Upper lobe of left lung (tissue), 6 donors: Measurements from ENCODE around the gene PDRG1. TPM values are rescaled to one million over a fixed set of nuclear protein-coding genes. Genes with fewer than 3 reads are reported as not detected.

Experiments used
- ATAC-seq, 2 donors: fragments of 200-7000 bp; cut with Tn5 transposase; one replicate each; pipeline ENCODE4 v1.9.1; 2022; ENCODE audit warnings: mild to moderate bottlenecking in 2 of 2, moderate library complexity in 2 of 2; ENCODE audit not compliant: low FRiP score in 2 of 2
- DNase-seq, 2 donors: peaks; one replicate each; pipeline ENCODE4 v3.0.0-alpha.2; 2019 to 2020
- H3K27ac ChIP-seq, 4 donors: fragments of 200-600 bp; sonication (generic); one replicate each; pipeline ENCODE4 v1.5.1; 2016 to 2019
- H3K27me3 ChIP-seq, 4 donors: fragments of 200-600 bp; sonication (generic); one replicate each; pipeline ENCODE4 v1.5.1; 2017 to 2019
- H3K36me3 ChIP-seq, 4 donors: fragments of 200-600 bp; sonication (generic); one replicate each; pipeline ENCODE4 v1.5.1; 2016 to 2019
- H3K4me1 ChIP-seq, 4 donors: fragments of 200-600 bp; sonication (generic); one replicate each; pipeline ENCODE4 v1.5.1; 2018 to 2019
- H3K4me3 ChIP-seq, 4 donors: fragments of 200-600 bp; sonication (generic); one replicate each; pipeline ENCODE4 v1.5.1; 2017 to 2019; ENCODE audit warnings: mild to moderate bottlenecking in 2 of 4, moderate library complexity in 1 of 4
- H3K9me3 ChIP-seq, 4 donors: fragments of 200-600 bp; sonication (generic); one replicate each; pipeline ENCODE4 v1.5.1; 2018 to 2019
- EP300 ChIP-seq, 4 donors: sonication (generic); formaldehyde crosslinking; IDR thresholded peaks; one replicate each; pipeline ENCODE4 v1.5.1; 2017; ENCODE audit warnings: antibody characterized with exemption in 4 of 4, control low read depth in 2 of 4
- POLR2A ChIP-seq, 4 donors: fragments of 450-650 bp; IDR thresholded peaks; one replicate each; pipeline ENCODE4 v1.5.1; 2016 to 2017; ENCODE audit warnings: antibody characterized with exemption in 4 of 4, mild to moderate bottlenecking in 2 of 4
- POLR2AphosphoS5 ChIP-seq, 2 donors: sonication (generic); formaldehyde crosslinking; IDR thresholded peaks; one replicate each; pipeline ENCODE4 v1.5.1; 2017; ENCODE audit warnings: antibody characterized with exemption in 2 of 2
- WGBS, 2 donors: methylation state at CpG; one replicate each; pipeline ENCODE4 v1.1.5; 2017 to 2018; 5-methylcytosine and 5-hydroxymethylcytosine counted together
- total RNA-seq, 6 donors: library from RNA; depleted of rRNA in 4 of 6; stranded (reverse); fragments of >200 nt in 4 of 6; gene quantifications; one replicate each; pipeline versions ENCODE4 v1.1.0 to v1.2.1, GENCODE V29; 2016 to 2021
- TF ChIP-seq, protein P1 (sequence below), 6 experiments: fragments of 450-650 bp in 4 of 6; fragments of 200-600 bp in 2 of 6; sonication (generic) in 2 of 6; IDR thresholded peaks; one replicate each; pipeline ENCODE4 v1.5.1; 2016 to 2019; ENCODE audit warnings: antibody characterized with exemption in 6 of 6
- donor health status: DM: no; HTN: no; CAD: no; lungs with moderate emphysema.
- donor health status: DM: no; HTN: yes; CAD: no; lungs with severe emphysema.

PDRG1 gene
- total RNA-seq, 6 donors from 2014 or later = 3.0 to 11.8 (median 7.9) TPM

DNA sequence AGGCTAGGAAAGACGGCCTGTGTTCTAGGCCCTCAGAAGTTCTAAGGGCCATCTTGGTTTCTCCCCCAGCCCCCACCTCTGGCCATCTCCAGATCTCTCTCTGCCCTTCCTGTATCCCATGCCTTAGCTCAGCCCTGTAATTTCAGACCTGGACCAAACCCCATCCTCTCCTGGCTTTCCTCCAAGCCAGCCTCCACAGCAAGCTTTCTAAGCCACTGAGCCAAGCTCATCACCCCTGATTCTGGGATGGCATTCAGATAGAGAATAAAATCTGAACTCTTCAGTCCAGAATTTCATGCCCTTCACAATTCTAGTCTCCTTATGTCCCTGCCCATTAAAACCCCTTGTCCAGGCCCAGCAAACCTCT is 39.5 kb upstream of the PDRG1 start:
- no peak for ATAC-seq
- peaks cover 0 to 7% (median 3%) of the 10 kb centered on the region in 4 donors for H3K27me3 ChIP-seq
- TF ChIP-seq POLR2A (IDR thresholded peaks at IDR 0.05) (no peak), POLR2AphosphoS5 (IDR thresholded peaks at IDR 0.05) (no peak), EP300 (IDR thresholded peaks at IDR 0.05) (no peak)
- TF ChIP-seq, protein P1, sequence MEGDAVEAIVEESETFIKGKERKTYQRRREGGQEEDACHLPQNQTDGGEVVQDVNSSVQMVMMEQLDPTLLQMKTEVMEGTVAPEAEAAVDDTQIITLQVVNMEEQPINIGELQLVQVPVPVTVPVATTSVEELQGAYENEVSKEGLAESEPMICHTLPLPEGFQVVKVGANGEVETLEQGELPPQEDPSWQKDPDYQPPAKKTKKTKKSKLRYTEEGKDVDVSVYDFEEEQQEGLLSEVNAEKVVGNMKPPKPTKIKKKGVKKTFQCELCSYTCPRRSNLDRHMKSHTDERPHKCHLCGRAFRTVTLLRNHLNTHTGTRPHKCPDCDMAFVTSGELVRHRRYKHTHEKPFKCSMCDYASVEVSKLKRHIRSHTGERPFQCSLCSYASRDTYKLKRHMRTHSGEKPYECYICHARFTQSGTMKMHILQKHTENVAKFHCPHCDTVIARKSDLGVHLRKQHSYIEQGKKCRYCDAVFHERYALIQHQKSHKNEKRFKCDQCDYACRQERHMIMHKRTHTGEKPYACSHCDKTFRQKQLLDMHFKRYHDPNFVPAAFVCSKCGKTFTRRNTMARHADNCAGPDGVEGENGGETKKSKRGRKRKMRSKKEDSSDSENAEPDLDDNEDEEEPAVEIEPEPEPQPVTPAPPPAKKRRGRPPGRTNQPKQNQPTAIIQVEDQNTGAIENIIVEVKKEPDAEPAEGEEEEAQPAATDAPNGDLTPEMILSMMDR (IDR thresholded peaks at IDR 0.05) = no peak
- no peaks in the 10 kb centered on the region for H3K9me3 ChIP-seq
- DNase-seq = no peak
- 64 to 78% methylated on average over 1 of the region's 1 CpG for WGBS, 2 donors
- no peak overlapping the region for H3K4me3 ChIP-seq
- no peak overlapping the region for H3K27ac ChIP-seq
- H3K36me3 ChIP-seq = no peaks in the 10 kb centered on the region
- peaks cover 0 to 6% (median 2%) of the 10 kb centered on the region in 4 donors for H3K4me1 ChIP-seq

DNA sequence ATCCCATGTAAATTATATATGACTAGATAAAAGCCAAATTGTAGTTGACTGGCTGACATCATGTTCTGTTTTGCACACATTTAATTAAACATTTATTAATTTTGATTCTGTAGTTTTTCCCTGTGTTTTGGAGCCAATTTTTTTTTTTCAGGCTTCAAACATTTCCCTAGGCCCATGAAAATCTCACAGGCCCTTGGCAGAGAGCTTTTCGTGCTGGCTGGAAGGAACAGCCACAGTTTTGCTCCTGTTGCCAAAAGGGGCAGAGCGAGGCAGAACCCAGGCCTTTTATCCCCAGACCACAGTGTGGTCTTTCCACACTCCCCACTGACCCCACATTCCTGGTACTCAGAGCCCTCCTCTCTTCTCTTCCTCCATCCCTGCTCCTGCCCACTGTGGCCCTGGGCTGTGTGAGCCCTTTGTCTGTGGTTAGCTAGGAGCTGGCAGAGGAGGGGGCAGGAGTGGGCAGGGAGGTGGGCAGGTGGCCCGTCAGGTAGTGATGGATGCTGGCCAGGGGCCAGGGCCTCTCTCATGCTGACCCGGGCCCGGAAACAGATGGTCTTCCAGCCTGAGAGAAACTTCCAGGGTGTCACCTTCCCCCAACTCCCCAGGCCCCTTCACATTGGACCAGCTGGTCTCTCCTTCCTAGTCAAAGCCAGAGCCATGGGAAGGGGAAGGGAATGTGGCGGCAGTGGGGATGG is 38.9 kb upstream of the PDRG1 start:
- Histone ChIP-seq H3K9me3 (no peaks in the 10 kb centered on the region), H3K27me3 (peaks cover 0 to 7% (median 3%) of the 10 kb centered on the region in 4 donors), H3K36me3 (no peaks in the 10 kb centered on the region), H3K4me1 (peaks cover 0 to 6% (median 2%) of the 10 kb centered on the region in 4 donors), H3K4me3 (no peak overlapping the region), H3K27ac (no peak overlapping the region)
- TF ChIP-seq POLR2AphosphoS5 (IDR thresholded peaks at IDR 0.05) (no peak), POLR2A (IDR thresholded peaks at IDR 0.05) (no peak), EP300 (IDR thresholded peaks at IDR 0.05) (no peak)
- TF ChIP-seq, protein P1 (IDR thresholded peaks at IDR 0.05) = no peak
- peak in 1 of 2 donors; percentile 22 for ATAC-seq
- 64 to 81% methylated on average over 4 to 6 of the region's 6 CpGs for WGBS, 2 donors
- DNase-seq = no peak

DNA sequence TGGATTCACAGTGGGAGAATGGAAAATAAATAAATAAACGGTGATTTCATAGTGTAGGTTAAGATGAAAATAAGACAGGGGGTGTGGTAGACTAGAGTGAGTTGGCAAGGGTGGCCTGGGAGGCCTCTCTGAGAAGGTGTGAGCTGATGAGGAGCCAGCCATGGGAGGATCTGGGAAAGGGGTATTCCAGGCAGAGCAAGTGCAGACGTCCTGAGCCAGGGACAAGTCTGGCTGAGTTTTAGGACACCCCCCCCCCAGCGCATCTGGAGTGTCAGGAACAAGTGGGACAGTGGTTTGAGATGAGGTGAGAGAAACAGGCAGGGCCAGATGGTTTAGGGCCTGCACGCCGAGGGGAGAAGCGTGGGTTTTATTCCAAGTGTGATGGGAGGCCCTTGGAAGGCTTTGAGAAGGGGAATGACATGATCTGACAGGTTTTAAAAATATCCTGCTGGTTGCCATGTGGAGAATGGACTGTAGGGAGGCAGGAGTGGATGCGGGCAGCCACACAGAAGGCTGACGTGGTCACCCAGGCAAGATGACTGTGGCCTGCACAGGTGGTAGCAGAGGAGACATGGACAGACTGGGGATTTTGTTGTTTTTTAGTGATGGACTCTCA is 37.3 kb upstream of the PDRG1 start:
- ATAC-seq = no peak
- TF ChIP-seq, protein P1 (IDR thresholded peaks at IDR 0.05) = no peak
- TF ChIP-seq EP300 (IDR thresholded peaks at IDR 0.05) = no peak
- TF ChIP-seq POLR2AphosphoS5 (IDR thresholded peaks at IDR 0.05) = no peak
- TF ChIP-seq POLR2A (IDR thresholded peaks at IDR 0.05) = no peak
- 72 to 76% methylated on average over 8 of the region's 8 CpGs for WGBS, 2 donors

DNA sequence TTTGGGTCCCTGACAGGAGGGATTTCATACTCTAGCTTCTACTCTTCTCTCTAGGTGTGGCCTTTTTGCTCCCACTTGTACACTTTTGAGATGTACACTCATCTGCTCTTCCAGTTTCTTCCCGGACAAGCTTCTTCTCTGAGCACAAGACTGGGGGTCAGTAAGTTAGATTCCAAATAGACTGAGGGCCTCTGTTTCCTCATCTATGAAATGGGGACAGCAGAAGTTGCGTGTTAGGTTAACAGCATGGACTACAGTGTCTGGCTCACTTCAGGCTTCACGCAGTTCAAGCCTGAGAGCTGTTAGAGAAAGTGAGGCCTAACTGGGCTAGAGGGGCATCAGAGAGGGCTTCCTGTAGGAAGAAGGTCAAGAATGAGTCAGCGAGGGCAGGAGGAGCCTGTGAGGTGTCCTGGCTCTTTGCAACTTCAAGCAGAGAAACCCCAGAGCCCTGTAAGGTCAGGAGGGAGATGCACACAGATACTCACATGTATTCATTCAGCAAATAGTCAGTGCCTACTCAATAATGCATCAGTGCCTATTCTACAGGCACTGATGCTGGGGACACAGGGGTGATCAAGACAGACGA is 36.7 kb upstream of the PDRG1 start:
- H3K27me3 ChIP-seq = no peaks in the 10 kb centered on the region
- TF ChIP-seq POLR2A (IDR thresholded peaks at IDR 0.05) = no peak
- H3K4me1 ChIP-seq = no peaks in the 10 kb centered on the region
- no peaks in the 10 kb centered on the region for H3K36me3 ChIP-seq
- no peaks in the 10 kb centered on the region for H3K9me3 ChIP-seq
- DNase-seq = no peak
- 84 to 94% methylated on average over 5 of the region's 5 CpGs for WGBS, 2 donors
- no peak for ATAC-seq
- H3K4me3 ChIP-seq = no peak overlapping the region
- no peak overlapping the region for H3K27ac ChIP-seq

More for the DNA sequence above, 37.3 kb upstream of the PDRG1 start:
- H3K27ac ChIP-seq = no peak overlapping the region
- H3K4me3 ChIP-seq = no peak overlapping the region
- DNase-seq = no peak
- H3K9me3 ChIP-seq = no peaks in the 10 kb centered on the region
- H3K27me3 ChIP-seq = no peaks in the 10 kb centered on the region
- no peaks in the 10 kb centered on the region for H3K36me3 ChIP-seq
- no peaks in the 10 kb centered on the region for H3K4me1 ChIP-seq

DNA sequence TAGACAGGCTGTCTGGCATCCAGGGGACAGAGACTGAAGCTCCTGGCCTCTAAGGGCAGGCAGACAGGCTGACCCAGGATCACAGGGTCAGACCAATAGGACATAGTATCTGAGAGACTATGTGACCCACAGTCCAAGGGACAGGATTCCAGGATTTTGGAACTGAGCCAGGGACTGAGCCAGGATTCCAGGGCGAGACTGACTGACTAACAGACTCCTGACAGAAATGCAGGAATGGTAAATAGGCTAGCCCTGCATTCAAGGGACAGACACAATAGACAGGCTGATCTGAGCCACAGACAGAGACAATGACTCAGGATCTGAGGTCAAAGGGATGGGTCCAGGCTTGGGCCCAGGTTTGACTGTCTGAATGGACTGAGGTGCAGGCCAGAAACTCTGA is 35.9 kb upstream of the PDRG1 start:
- DNase-seq (no peak), ATAC-seq (no peak)
- Histone ChIP-seq H3K4me1 (no peaks in the 10 kb centered on the region), H3K27me3 (no peaks in the 10 kb centered on the region), H3K27ac (no peak overlapping the region), H3K36me3 (no peaks in the 10 kb centered on the region), H3K9me3 (no peaks in the 10 kb centered on the region), H3K4me3 (no peak overlapping the region)
- TF ChIP-seq EP300 (IDR thresholded peaks at IDR 0.05) (no peak), POLR2AphosphoS5 (IDR thresholded peaks at IDR 0.05) (no peak), POLR2A (IDR thresholded peaks at IDR 0.05) (no peak)
- TF ChIP-seq, protein P1 (IDR thresholded peaks at IDR 0.05) = no peak
- WGBS, 2 donors = 44 to 82% methylated on average over 1 of the region's 1 CpG
